Stimulated activated CD4-positive, alpha-beta T cell treated with anti-CD3 and anti-CD28 coated beads, Interleukin-2, amount 100 ng/mL, for 4 hours (primary cell): Measurements from ENCODE around the gene ZC3H18.

ENCODE experiments used
- DNase-seq: peaks from one replicate; pipeline ENCODE4 v3.0.0-alpha.2; 2020; ENCODE audit warnings: low read depth

The ZC3H18 gene

GRCh38 chr16:88549671-88550245, 20.4 kb upstream of the ZC3H18 start:
- DNase-seq: no peak

GRCh38 chr16:88550246-88550661, 19.9 kb upstream of the ZC3H18 start:
- DNase-seq: no peak

- DNase-seq: no peak
These were observed 18.0 kb upstream of the ZC3H18 start for GRCh38 chr16:88552166-88552565.

GRCh38 chr16:88552815-88553214, 17.4 kb upstream of the ZC3H18 start:
- no peak for DNase-seq

GRCh38 chr16:88553739-88554138, 16.5 kb upstream of the ZC3H18 start:
- DNase-seq: no peak

GRCh38 chr16:88554711-88555264, 15.4 kb upstream of the ZC3H18 start:
- DNase-seq: no peak

GRCh38 chr16:88556294-88556988, 13.8 kb upstream of the ZC3H18 start:
- no peak for DNase-seq

GRCh38 chr16:88558457-88559442, 11.5 kb upstream of the ZC3H18 start:
- no peak for DNase-seq

GRCh38 chr16:88560714-88561484, 9.3 kb upstream of the ZC3H18 start:
- no peak for DNase-seq

GRCh38 chr16:88561485-88562359, 8.5 kb upstream of the ZC3H18 start:
- peak; percentile 32 for DNase-seq

- peak; percentile 47 for DNase-seq
These were observed 4.0 kb upstream of the ZC3H18 start for GRCh38 chr16:88566158-88566557.

- DNase-seq: no peak
These were observed 1.2 kb upstream of the ZC3H18 start for GRCh38 chr16:88568710-88569613.

- DNase-seq: no peak
These were observed 604 bp upstream of the ZC3H18 start for GRCh38 chr16:88569614-88569984.

GRCh38 chr16:88570691-88571092, 489 bp downstream of the ZC3H18 start:
- peak; percentile 32 for DNase-seq

GRCh38 chr16:88575251-88575650, 5.0 kb downstream of the ZC3H18 start:
- DNase-seq: no peak

GRCh38 chr16:88576307-88576706, 6.1 kb downstream of the ZC3H18 start:
- no peak for DNase-seq

- DNase-seq: no peak
These were observed 7.0 kb downstream of the ZC3H18 start for GRCh38 chr16:88577166-88577565.

GRCh38 chr16:88578446-88579313, 8.5 kb downstream of the ZC3H18 start:
- DNase-seq: no peak

GRCh38 chr16:88580371-88580770, 10.2 kb downstream of the ZC3H18 start:
- no peak for DNase-seq
